Measurements from ENCODE around the gene BLMH. TPM values are rescaled to one million over a fixed set of nuclear protein-coding genes. Genes with fewer than 3 reads are reported as not detected.

Gene BLMH
- total and polyA plus RNA-seq, 9 of the 15 experiments (the other 6 are each of a cell fraction or from before 2014, with no cell fraction given) = 26.0 to 118 (median 67.3) TPM

- no peaks in the 10 kb centered on the region for H4K20me1 ChIP-seq (replicated peaks; ENCODE audit: control insufficient read depth, insufficient read depth, low read length)
- intact Hi-C loops (cut with micrococcal nuclease) = no loop called here
- no peak for TF ChIP-seq ERF (CRISPR knock-in tag; IDR thresholded peaks at IDR 0.05)
- no peak for TF ChIP-seq FUS (optimal IDR thresholded peaks at IDR 0.05; ENCODE audit: low read depth, low read length)
- TF ChIP-seq RBM15 (IDR thresholded peaks at IDR 0.05; ENCODE audit: insufficient read depth, low read length) = no peak
- no peak for TF ChIP-seq ZNF398 (CRISPR knock-in tag; IDR thresholded peaks at IDR 0.05)
- TF ChIP-seq SNIP1 (IDR thresholded peaks at IDR 0.05; ENCODE audit: low read depth) = no peak
- TF ChIP-seq, protein P1, sequence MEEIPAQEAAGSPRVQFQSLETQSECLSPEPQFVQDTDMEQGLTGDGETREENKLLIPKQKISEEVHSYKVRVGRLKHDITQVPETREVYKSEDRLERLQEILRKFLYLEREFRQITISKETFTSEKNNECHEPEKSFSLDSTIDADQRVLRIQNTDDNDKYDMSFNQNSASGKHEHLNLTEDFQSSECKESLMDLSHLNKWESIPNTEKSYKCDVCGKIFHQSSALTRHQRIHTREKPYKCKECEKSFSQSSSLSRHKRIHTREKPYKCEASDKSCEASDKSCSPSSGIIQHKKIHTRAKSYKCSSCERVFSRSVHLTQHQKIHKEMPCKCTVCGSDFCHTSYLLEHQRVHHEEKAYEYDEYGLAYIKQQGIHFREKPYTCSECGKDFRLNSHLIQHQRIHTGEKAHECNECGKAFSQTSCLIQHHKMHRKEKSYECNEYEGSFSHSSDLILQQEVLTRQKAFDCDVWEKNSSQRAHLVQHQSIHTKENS (CRISPR knock-in tag; IDR thresholded peaks at IDR 0.05) = no peak
- TF ChIP-seq ZC3H8 (IDR thresholded peaks at IDR 0.05) = no peak
- TF ChIP-seq SMARCE1 (IDR thresholded peaks at IDR 0.05) = no peak
- no peak for TF ChIP-seq TCF3 (CRISPR knock-in tag; IDR thresholded peaks at IDR 0.05)
- TF ChIP-seq WHSC1 (IDR thresholded peaks at IDR 0.05; ENCODE audit: low read length) = no peak
- no peak for TF ChIP-seq POLR2G (IDR thresholded peaks at IDR 0.05; ENCODE audit: low read depth, low read length)
- TF ChIP-seq ELF1 (tag; IDR thresholded peaks at IDR 0.05) = no peak
- no peak for FAIRE-seq
- WGBS (ENCODE audit: insufficient coverage, low coverage, missing lambda C conversion rate) = 8% methylated on average over 3 of the region's 3 CpGs
- H3K27me3 ChIP-seq (ENCODE audit: control insufficient read depth in 2 of 2, insufficient read depth in 2 of 2, low read length in 2 of 2) = peaks cover 9 to 15% of the 10 kb centered on the region in 2 experiments
- H3K4me3 ChIP-seq = no peak overlapping the region
- in situ Hi-C loops (cut with MboI) = no loop called here
- ChIA-PET POLR2A (interaction anchor here (1.1 kb wide), 1 partner anchor 12 kb away, joined by 5 read pairs; no protein-coding TSS in a partner anchor), CTCF (ENCODE audit: low intra/inter-chr PET ratio) (no interaction called here)
- H3K79me2 ChIP-seq (ENCODE audit: control insufficient read depth, insufficient read depth, low read length) = no peaks in the 10 kb centered on the region
- no peak overlapping the region for H3K9ac ChIP-seq (ENCODE audit: insufficient read depth in 1 of 2, low read depth in 2 of 2, low read length in 2 of 2)
- no peak overlapping the region for H2AFZ ChIP-seq (ENCODE audit: low read depth, low read length)
- H3K9me3 ChIP-seq (replicated peaks; ENCODE audit: control insufficient read depth, insufficient read depth, low read depth, low read length) = no peaks in the 10 kb centered on the region
- ATAC-seq = no peak
- DNase-seq (ENCODE audit: extremely low read depth in 1 of 4, low spot score in 3 of 4) = no peak
- no peaks in the 10 kb centered on the region for H3K36me3 ChIP-seq (ENCODE audit: control insufficient read depth, insufficient read depth, low read length)
- no TSS peak for BruUV-seq (replicated peaks)
- no peaks in the 10 kb centered on the region for H3K9me1 ChIP-seq (ENCODE audit: control insufficient read depth, insufficient read depth, low read length)
- no peak overlapping the region for H3K27ac ChIP-seq (ENCODE audit: extremely low read depth, low read depth, low read length)
- H3K4me1 ChIP-seq (replicated peaks in 1 of 2; ENCODE audit: control insufficient read depth in 2 of 2, insufficient read depth in 2 of 2, low read length in 2 of 2) = peaks cover 6 to 7% of the 10 kb centered on the region in 2 experiments; a peak in 4 of 5 replicates
- no peak overlapping the region for H3K4me2 ChIP-seq (ENCODE audit: insufficient read depth, low read length)
Measured at GRCh38 chr17:30225112-30225511, 66.6 kb downstream of the BLMH start.

Measured in K562 (cell line).